Measurements from ENCODE around the gene FAM20B.

Gene FAM20B

GRCh38 chr1:179012038-179012437 lies 13.7 kb upstream of the FAM20B start:
- no peak for TF ChIP-seq ZNF274 (IDR thresholded peaks at IDR 0.05; ENCODE audit: low read depth, low read length)
- H3K4me3 ChIP-seq (ENCODE audit: low read length), result no peak overlapping the region

GRCh38 chr1:179014123-179014522 lies 11.6 kb upstream of the FAM20B start:
- H3K4me3 ChIP-seq (ENCODE audit: low read length), result no peak overlapping the region
- no peak for TF ChIP-seq ZNF274 (IDR thresholded peaks at IDR 0.05; ENCODE audit: low read depth, low read length)

GRCh38 chr1:179015396-179015795 lies 10.3 kb upstream of the FAM20B start:
- TF ChIP-seq ZNF274 (IDR thresholded peaks at IDR 0.05; ENCODE audit: low read depth, low read length), result no peak
- no peak overlapping the region for H3K4me3 ChIP-seq (ENCODE audit: low read length)

- no peak overlapping the region for H3K4me3 ChIP-seq (ENCODE audit: low read length)
- TF ChIP-seq ZNF274 (IDR thresholded peaks at IDR 0.05; ENCODE audit: low read depth, low read length), result no peak
Observed at GRCh38 chr1:179016706-179017382, 8.8 kb upstream of the FAM20B start.

GRCh38 chr1:179017383-179018326 lies 8.0 kb upstream of the FAM20B start:
- H3K4me3 ChIP-seq (ENCODE audit: low read length), result no peak overlapping the region
- TF ChIP-seq ZNF274 (IDR thresholded peaks at IDR 0.05; ENCODE audit: low read depth, low read length), result no peak

- TF ChIP-seq ZNF274 (IDR thresholded peaks at IDR 0.05; ENCODE audit: low read depth, low read length), result no peak
- no peak overlapping the region for H3K4me3 ChIP-seq (ENCODE audit: low read length)
Observed at GRCh38 chr1:179021873-179022272, 3.8 kb upstream of the FAM20B start.

GRCh38 chr1:179023946-179024650 lies 1.6 kb upstream of the FAM20B start:
- no peak for TF ChIP-seq ZNF274 (IDR thresholded peaks at IDR 0.05; ENCODE audit: low read depth, low read length)
- no peak overlapping the region for H3K4me3 ChIP-seq (ENCODE audit: low read length)

- H3K4me3 ChIP-seq (ENCODE audit: low read length), result peak overlapping the region; percentile 92
- TF ChIP-seq ZNF274 (IDR thresholded peaks at IDR 0.05; ENCODE audit: low read depth, low read length), result no peak
Observed at GRCh38 chr1:179025975-179026812, 500 bp downstream of the FAM20B start.

GRCh38 chr1:179026813-179027669 lies 1.3 kb downstream of the FAM20B start:
- TF ChIP-seq ZNF274 (IDR thresholded peaks at IDR 0.05; ENCODE audit: low read depth, low read length), result no peak

GRCh38 chr1:179029321-179029759 lies 3.6 kb downstream of the FAM20B start:
- TF ChIP-seq ZNF274 (IDR thresholded peaks at IDR 0.05; ENCODE audit: low read depth, low read length), result no peak

More at GRCh38 chr1:179026813-179027669, 1.3 kb downstream of the FAM20B start:
- H3K4me3 ChIP-seq (ENCODE audit: low read length), result peak overlapping the region; percentile 92

GRCh38 chr1:179030130-179030529 lies 4.4 kb downstream of the FAM20B start:
- TF ChIP-seq ZNF274 (IDR thresholded peaks at IDR 0.05; ENCODE audit: low read depth, low read length), result no peak
- H3K4me3 ChIP-seq (ENCODE audit: low read length), result no peak overlapping the region

More at GRCh38 chr1:179029321-179029759, 3.6 kb downstream of the FAM20B start:
- H3K4me3 ChIP-seq (ENCODE audit: low read length), result no peak overlapping the region

- TF ChIP-seq ZNF274 (IDR thresholded peaks at IDR 0.05; ENCODE audit: low read depth, low read length), result no peak
- H3K4me3 ChIP-seq (ENCODE audit: low read length), result no peak overlapping the region
Observed at GRCh38 chr1:179030683-179031082, 5.0 kb downstream of the FAM20B start.

Data from GM08714 (cell line).